ENCODE results near the gene MYZAP.
"Not testable (repeated sequence)": the region's sequence is repeated elsewhere in the genome, so short reads cannot be mapped to it uniquely, and the experiment has no call there.

The MYZAP gene

DNA sequence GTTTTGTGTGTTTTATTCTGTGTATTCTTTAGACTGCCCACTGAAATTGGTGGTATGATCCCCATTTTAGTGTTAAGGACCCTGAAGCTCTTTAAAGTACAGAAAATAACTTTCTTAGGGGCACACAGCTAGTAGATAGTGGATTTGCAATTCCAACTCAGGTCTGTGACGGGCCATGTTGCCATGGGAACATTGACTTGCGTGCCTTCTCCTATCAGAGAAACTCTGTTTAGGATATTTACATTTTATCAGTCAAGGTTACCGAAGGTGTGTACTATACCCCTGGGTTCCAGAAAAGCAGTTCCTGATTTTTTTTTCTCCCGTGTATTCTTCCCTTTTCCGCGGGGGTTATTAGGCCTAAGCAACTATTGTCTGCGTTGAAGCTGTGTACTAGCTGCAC lies 19.4 kb downstream of the MYZAP start:
- Histone ChIP-seq H3K4me3 (ENCODE audit: low read length) (no peak overlapping the region), H3K4me1 (ENCODE audit: insufficient read depth, low read length) (peaks cover 11% of the 10 kb centered on the region; the same call in 1 of the 2 replicates), H3K9me3 (ENCODE audit: insufficient read depth, low read depth, low read length) (no peaks in the 10 kb centered on the region), H3K27ac (ENCODE audit: low read length) (no peak overlapping the region), H3K9ac (ENCODE audit: low read depth, low read length) (no peak overlapping the region), H3K36me3 (ENCODE audit: insufficient read depth, low read depth, low read length) (no peaks in the 10 kb centered on the region), H3K27me3 (ENCODE audit: insufficient read depth, low read length) (no peaks in the 10 kb centered on the region)

DNA sequence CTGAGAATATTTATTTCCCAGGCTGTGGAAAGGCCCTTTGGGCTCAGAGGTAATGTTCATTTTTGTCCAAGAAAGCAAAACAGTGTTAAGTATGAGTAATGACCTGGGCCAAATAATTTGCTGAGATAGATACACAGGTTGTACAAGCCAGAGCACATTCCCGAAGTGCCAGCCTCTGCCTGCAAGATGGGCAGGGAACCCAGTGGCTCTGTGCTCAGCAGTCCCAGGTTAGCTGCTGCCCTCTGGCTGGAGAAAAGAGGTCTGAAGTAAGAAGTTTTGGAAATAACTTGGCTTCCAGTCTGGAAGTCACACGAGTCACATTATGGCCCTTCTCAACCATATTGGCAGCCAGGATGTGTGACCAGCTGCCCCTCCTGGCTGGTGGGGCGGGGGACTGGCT lies 20.2 kb downstream of the MYZAP start:
- H3K36me3 ChIP-seq (ENCODE audit: insufficient read depth, low read depth, low read length): no peaks in the 10 kb centered on the region
- H3K4me3 ChIP-seq (ENCODE audit: low read length): no peak overlapping the region
- no peak overlapping the region for H3K27ac ChIP-seq (ENCODE audit: low read length)
- no peaks in the 10 kb centered on the region for H3K27me3 ChIP-seq (ENCODE audit: insufficient read depth, low read length)
- no peak overlapping the region for H3K9ac ChIP-seq (ENCODE audit: low read depth, low read length)
- H3K4me1 ChIP-seq (ENCODE audit: insufficient read depth, low read length): peaks cover 11% of the 10 kb centered on the region; the same call in 1 of the 2 replicates
- no peaks in the 10 kb centered on the region for H3K9me3 ChIP-seq (ENCODE audit: insufficient read depth, low read depth, low read length)

DNA sequence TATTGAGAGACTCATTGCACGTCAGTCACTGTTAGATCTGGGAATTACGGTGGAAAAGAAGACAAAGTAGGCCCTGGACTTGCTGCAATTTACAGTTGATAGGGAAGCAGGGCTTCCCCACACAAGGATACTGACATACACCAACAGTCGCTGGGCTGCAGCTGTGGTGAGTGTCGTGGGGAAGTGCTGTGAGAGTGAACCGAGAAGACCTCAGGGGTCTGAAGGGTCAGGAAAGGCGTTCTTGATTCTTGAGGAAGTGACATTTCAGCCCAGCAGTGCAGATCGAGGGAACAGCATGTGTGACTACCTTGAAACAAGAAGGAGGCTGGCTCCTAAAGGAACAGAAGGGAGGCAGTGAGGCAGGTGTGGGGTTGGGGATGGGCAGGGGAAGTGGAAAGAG lies 22.5 kb downstream of the MYZAP start:
- Histone ChIP-seq H3K27me3 (ENCODE audit: insufficient read depth, low read length) (no peaks in the 10 kb centered on the region), H3K36me3 (ENCODE audit: insufficient read depth, low read depth, low read length) (no peaks in the 10 kb centered on the region), H3K9ac (ENCODE audit: low read depth, low read length) (no peak overlapping the region), H3K9me3 (ENCODE audit: insufficient read depth, low read depth, low read length) (no peaks in the 10 kb centered on the region), H3K4me3 (ENCODE audit: low read length) (no peak overlapping the region), H3K4me1 (ENCODE audit: insufficient read depth, low read length) (peaks cover 11% of the 10 kb centered on the region; the same call in 1 of the 2 replicates), H3K27ac (ENCODE audit: low read length) (no peak overlapping the region)

DNA sequence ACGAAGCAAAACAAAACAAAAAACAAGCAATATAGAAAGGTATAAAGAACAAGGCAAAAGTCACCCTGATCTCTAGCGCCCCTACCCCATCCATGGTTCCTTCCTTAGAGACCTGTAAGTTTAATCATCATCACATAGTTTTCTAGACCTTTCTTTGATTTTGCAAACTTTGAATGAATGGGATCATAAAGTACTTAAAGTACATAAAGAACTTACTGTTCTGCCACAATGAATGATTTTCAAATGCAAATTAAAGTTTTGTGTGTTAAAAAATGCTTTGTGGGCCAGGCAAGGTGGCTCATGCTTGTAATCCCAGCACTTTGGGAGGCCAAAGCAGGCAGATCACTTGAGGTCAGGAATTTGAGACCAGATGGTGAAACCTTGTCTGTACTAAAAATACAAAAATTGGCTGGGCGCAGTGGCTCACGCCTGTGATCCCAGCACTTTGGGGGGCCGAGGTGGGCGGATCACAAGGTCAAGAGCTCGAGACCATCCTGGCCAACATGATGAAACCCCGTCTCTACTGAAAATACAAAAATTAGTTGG lies 24.3 kb downstream of the MYZAP start:
- not testable (repeated sequence) for H3K4me3 ChIP-seq (ENCODE audit: low read length); H3K4me1 ChIP-seq (ENCODE audit: insufficient read depth, low read length); H3K9ac ChIP-seq (ENCODE audit: low read depth, low read length); H3K27ac ChIP-seq (ENCODE audit: low read length); H3K27me3 ChIP-seq (ENCODE audit: insufficient read depth, low read length); H3K36me3 ChIP-seq (ENCODE audit: insufficient read depth, low read depth, low read length); H3K9me3 ChIP-seq (ENCODE audit: insufficient read depth, low read depth, low read length)

DNA sequence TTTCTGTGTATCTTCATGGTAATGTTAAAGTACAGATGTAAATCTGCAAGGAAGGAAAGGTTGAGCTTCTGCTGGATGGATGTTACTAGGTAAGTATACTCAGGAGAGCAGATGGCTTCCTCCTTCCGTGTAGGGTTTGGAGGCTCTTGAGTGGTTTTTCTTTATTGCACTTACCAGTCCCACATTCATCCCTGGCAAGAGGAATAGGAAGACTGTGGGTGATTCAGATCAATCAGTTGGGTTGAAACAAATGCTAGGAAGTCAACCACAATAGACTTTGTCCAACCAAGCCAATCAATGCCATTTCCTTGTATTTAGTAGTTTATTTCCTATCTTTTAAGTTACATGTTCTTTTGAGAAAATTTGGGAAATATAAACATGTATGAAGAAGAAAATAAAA lies 26.6 kb downstream of the MYZAP start:
- H3K27ac ChIP-seq (ENCODE audit: low read length): no peak overlapping the region
- H3K4me1 ChIP-seq (ENCODE audit: insufficient read depth, low read length): peaks cover 8% of the 10 kb centered on the region; the same call in 1 of the 2 replicates
- H3K9me3 ChIP-seq (ENCODE audit: insufficient read depth, low read depth, low read length): no peaks in the 10 kb centered on the region
- no peak overlapping the region for H3K9ac ChIP-seq (ENCODE audit: low read depth, low read length)
- no peak overlapping the region for H3K4me3 ChIP-seq (ENCODE audit: low read length)
- no peaks in the 10 kb centered on the region for H3K36me3 ChIP-seq (ENCODE audit: insufficient read depth, low read depth, low read length)
- no peaks in the 10 kb centered on the region for H3K27me3 ChIP-seq (ENCODE audit: insufficient read depth, low read length)

DNA sequence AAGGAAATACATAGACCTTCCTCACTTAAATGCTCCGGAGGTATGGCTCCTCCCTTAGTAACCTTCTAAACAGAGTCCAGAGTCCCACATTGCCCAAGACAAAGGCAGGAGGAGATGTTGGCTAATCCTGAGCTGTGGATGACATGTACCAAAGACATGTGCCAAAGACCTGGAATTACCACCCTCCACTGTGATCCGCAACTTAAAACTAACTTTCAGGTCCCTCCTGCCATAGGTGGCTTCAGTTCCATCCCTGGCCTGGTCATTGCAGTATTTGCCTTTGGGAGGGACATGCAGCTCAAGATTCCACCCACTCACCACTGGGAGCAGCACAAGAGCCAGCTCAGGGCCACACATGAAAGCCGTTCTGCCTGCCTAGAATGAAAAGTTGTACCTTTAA lies 28.0 kb downstream of the MYZAP start:
- Histone ChIP-seq H3K27me3 (ENCODE audit: insufficient read depth, low read length) (no peaks in the 10 kb centered on the region), H3K9me3 (ENCODE audit: insufficient read depth, low read depth, low read length) (no peaks in the 10 kb centered on the region), H3K27ac (ENCODE audit: low read length) (no peak overlapping the region), H3K36me3 (ENCODE audit: insufficient read depth, low read depth, low read length) (no peaks in the 10 kb centered on the region), H3K4me1 (ENCODE audit: insufficient read depth, low read length) (peaks cover 8% of the 10 kb centered on the region; the same call in 1 of the 2 replicates), H3K9ac (ENCODE audit: low read depth, low read length) (no peak overlapping the region), H3K4me3 (ENCODE audit: low read length) (no peak overlapping the region)

DNA sequence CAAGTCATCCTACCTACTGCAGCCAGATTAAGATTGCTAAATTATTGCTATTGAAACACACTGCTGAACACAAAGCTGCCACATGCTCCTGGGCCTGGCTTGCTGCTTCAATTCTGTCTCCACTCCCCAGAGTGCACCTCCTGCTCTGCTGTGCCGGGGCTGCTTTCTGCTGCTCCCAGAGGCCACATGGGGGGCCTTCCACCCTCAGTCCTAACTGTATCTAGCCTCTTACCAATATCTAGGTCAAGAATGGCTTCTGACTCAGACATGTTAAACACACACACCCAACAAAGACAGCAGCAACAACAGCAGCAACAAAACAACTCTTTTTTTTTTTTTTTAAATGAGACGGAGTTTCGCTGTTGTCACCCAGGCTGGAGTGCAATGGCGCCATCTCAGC lies 33.0 kb downstream of the MYZAP start:
- H3K27me3 ChIP-seq (ENCODE audit: insufficient read depth, low read length): no peaks in the 10 kb centered on the region

DNA sequence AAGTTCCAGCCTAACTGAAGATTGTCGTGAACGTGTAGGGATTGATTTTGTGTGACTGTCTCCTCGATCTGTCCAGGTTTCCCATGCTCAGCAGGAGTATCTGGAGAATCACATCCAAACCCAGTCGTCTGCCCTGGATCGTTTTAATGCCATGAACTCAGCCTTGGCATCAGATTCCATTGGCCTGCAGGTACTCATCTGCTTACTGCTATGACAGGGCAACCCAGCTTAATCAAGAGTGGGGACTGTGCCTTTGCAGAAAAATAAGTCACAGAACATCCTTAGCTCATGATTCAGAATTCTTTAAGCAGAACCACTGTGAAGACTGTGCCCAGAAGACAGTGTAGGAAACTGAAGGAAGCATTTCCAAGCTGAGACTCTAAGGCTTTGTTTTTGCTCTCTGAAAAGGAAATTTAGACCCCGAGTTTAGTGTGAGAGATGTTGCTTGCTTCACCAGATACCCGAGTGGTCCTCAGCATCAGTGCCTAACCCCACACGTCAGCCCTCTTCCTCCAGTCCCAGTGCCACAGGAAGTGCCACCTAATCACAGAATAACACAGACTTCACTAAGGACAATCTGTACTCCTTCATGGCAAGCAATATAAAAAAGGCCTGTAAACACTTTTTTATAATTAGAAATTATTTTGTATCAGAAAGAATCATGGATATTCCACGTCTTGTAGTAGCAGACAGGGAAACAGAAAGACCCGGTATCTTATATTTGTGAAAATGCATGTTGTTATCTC lies 34.2 kb downstream of the MYZAP start:
- no peak overlapping the region for H3K27ac ChIP-seq (ENCODE audit: low read length)
- no peaks in the 10 kb centered on the region for H3K4me1 ChIP-seq (ENCODE audit: insufficient read depth, low read length)
- H3K9me3 ChIP-seq (ENCODE audit: insufficient read depth, low read depth, low read length): no peaks in the 10 kb centered on the region
- H3K9ac ChIP-seq (ENCODE audit: low read depth, low read length): no peak overlapping the region
- no peaks in the 10 kb centered on the region for H3K27me3 ChIP-seq (ENCODE audit: insufficient read depth, low read length)
- H3K4me3 ChIP-seq (ENCODE audit: low read length): no peak overlapping the region
- H3K36me3 ChIP-seq (ENCODE audit: insufficient read depth, low read depth, low read length): no peaks in the 10 kb centered on the region

More for the DNA sequence above, 33.0 kb downstream of the MYZAP start:
- H3K27ac ChIP-seq (ENCODE audit: low read length): no peak overlapping the region
- H3K4me1 ChIP-seq (ENCODE audit: insufficient read depth, low read length): no peaks in the 10 kb centered on the region
- H3K4me3 ChIP-seq (ENCODE audit: low read length): no peak overlapping the region
- no peaks in the 10 kb centered on the region for H3K36me3 ChIP-seq (ENCODE audit: insufficient read depth, low read depth, low read length)
- H3K9ac ChIP-seq (ENCODE audit: low read depth, low read length): no peak overlapping the region
- no peaks in the 10 kb centered on the region for H3K9me3 ChIP-seq (ENCODE audit: insufficient read depth, low read depth, low read length)

DNA sequence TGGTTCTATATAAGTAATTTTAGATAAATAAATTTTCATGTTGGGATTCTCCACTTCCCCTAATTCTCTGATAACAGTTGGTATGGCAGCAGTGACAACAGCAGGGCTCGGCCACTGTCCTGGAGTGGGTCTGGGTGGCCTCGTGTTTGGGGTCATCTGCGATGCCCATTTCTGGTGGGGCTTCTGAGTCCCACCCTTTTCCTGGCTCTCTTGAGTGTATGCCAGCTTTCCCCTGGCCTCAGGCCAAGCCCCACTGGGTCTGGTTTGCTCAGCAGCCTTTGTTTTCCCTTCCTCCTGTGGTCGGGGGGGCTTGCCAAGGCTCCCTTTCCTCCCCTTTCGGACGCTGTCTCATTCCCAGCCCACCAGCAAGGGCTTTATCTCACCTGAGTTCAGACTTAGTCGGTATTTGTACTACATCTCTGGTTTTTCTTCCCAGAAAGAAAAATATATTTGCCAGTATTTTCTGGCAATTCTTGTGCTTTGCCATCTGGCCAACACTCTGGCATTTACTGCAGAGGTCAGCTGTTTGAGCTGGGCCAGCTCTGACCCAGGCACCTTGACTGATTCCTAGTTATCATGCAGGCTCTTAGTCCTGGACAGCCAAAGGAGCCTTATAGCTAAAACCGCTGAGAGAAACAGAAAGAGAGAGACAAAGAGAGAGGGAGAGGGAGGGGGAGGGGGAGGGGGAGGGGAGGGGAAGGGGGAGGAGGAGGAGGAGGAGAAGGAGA lies 35.2 kb downstream of the MYZAP start:
- H3K36me3 ChIP-seq (ENCODE audit: insufficient read depth, low read depth, low read length): no peaks in the 10 kb centered on the region
- H3K27me3 ChIP-seq (ENCODE audit: insufficient read depth, low read length): no peaks in the 10 kb centered on the region
- no peak overlapping the region for H3K27ac ChIP-seq (ENCODE audit: low read length)
- no peaks in the 10 kb centered on the region for H3K4me1 ChIP-seq (ENCODE audit: insufficient read depth, low read length)
- no peaks in the 10 kb centered on the region for H3K9me3 ChIP-seq (ENCODE audit: insufficient read depth, low read depth, low read length)
- H3K9ac ChIP-seq (ENCODE audit: low read depth, low read length): no peak overlapping the region
- H3K4me3 ChIP-seq (ENCODE audit: low read length): no peak overlapping the region

DNA sequence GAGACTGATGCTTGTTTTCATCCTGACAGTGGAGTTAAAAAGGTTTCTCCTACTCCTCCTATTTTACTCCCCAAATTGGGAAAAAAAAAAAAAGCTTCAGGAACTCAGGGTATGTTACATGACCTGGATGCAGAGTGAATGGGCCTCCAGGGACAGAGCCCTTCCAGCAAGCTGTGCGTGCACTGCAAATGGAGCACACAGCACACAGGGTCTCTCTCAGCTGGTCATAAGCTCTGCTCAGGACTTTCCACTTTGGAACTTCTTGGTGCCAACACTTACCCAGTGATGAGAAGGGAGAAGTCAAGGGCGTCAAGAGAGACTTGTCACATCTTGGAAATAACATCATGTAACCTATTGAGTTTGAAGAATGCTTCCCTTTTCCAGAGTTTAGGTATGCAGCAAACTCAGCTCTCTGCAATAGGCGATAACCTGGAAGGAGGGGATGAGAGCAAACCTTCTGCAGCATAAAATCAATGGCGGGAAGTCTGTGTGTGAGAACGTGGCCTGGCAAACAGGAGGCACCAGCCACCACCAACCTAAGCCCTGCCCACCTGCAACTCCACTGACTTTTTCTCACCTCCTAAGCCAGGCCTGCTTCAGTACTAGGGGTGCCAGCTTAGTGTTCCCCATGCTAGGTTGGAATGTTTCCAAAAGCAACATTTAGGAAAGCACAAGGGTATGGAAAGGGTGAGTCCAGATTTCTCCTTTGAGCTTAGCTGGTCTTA lies 39.8 kb downstream of the MYZAP start:
- Histone ChIP-seq H3K4me3 (ENCODE audit: low read length) (no peak overlapping the region), H3K27me3 (ENCODE audit: insufficient read depth, low read length) (no peaks in the 10 kb centered on the region), H3K9me3 (ENCODE audit: insufficient read depth, low read depth, low read length) (no peaks in the 10 kb centered on the region)

DNA sequence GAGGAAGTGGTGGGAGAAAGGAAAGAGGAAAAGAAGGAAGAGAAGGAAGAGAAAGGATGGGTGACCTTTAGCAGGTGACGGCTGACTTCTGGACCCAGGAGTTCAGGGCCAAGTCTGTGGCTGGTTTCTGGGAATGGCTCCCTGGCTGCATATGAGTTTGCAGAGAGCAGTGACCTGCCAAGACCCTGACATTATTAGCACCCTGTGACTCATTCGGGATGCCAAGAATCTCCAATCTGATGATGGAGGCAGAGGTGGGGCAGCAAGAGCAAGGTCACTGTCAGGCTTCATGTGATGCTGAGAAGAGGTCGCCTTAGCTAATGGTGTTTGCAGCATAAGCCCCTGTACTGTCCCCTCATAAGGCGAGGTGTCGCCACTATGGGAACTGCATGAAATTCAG lies 42.6 kb downstream of the MYZAP start:
- Histone ChIP-seq H3K36me3 (ENCODE audit: insufficient read depth, low read depth, low read length) (no peaks in the 10 kb centered on the region), H3K9me3 (ENCODE audit: insufficient read depth, low read depth, low read length) (no peaks in the 10 kb centered on the region), H3K27ac (ENCODE audit: low read length) (no peak overlapping the region), H3K4me3 (ENCODE audit: low read length) (no peak overlapping the region), H3K27me3 (ENCODE audit: insufficient read depth, low read length) (no peaks in the 10 kb centered on the region), H3K4me1 (ENCODE audit: insufficient read depth, low read length) (no peaks in the 10 kb centered on the region), H3K9ac (ENCODE audit: low read depth, low read length) (no peak overlapping the region)

More for the DNA sequence above, 39.8 kb downstream of the MYZAP start:
- H3K9ac ChIP-seq (ENCODE audit: low read depth, low read length): no peak overlapping the region
- H3K27ac ChIP-seq (ENCODE audit: low read length): no peak overlapping the region
- no peaks in the 10 kb centered on the region for H3K4me1 ChIP-seq (ENCODE audit: insufficient read depth, low read length)
- H3K36me3 ChIP-seq (ENCODE audit: insufficient read depth, low read depth, low read length): no peaks in the 10 kb centered on the region

Measured in iPS-20b (cell line).